GM23338 (cell line): Measurements from ENCODE around the gene RBP2. TPM values are rescaled to one million over a fixed set of nuclear protein-coding genes. Genes with fewer than 3 reads are reported as not detected.

Source experiments
- ATAC-seq: fragments of 200-7000 bp; cut with Tn5 transposase; 3 replicates; pipeline ENCODE4 v1.9.1; 2020
- DNase-seq: peaks from one replicate; pipeline ENCODE4 v3.0.0-alpha.2; 2015; ENCODE audit warnings: low spot score
- H2AFZ ChIP-seq: fragments of 200-600 bp; sonication (generic); 2 replicates; pipeline ENCODE4 v1.8.0; 2016; ENCODE audit warnings: antibody characterized with exemption, mild to moderate bottlenecking, moderate library complexity
- H3F3A ChIP-seq: fragments of 200-600 bp; sonication (generic); replicated peaks from 2 replicates; pipeline ENCODE4 v1.8.0; 2017; ENCODE audit warnings: antibody characterized with exemption, mixed run types, low read depth
- H3K27ac ChIP-seq: fragments of 200-600 bp; sonication (generic); 2 replicates; pipeline ENCODE4 v1.6.1; 2016; ENCODE audit warnings: low read depth
- H3K27me3 ChIP-seq: fragments of 200-600 bp; sonication (generic); 2 replicates; pipeline ENCODE4 v1.8.0; 2016; ENCODE audit warnings: mild to moderate bottlenecking, mixed run types, moderate library complexity; ENCODE audit not compliant: insufficient read depth
- H3K36me3 ChIP-seq: fragments of 200-600 bp; sonication (generic); 2 replicates; pipeline ENCODE4 v1.8.0; 2016; ENCODE audit warnings: mild to moderate bottlenecking; ENCODE audit not compliant: insufficient read depth
- H3K4me1 ChIP-seq: fragments of 200-600 bp; sonication (generic); 2 replicates; pipeline ENCODE4 v1.8.0; 2016; ENCODE audit warnings: mild to moderate bottlenecking, moderate library complexity; ENCODE audit not compliant: insufficient read depth
- H3K4me2 ChIP-seq: fragments of 200-600 bp; sonication (generic); 2 replicates; pipeline ENCODE4 v1.7.1; 2017; ENCODE audit warnings: mixed run types
- H3K4me3 ChIP-seq: fragments of 200-600 bp; sonication (generic); 2 replicates; pipeline ENCODE4 v1.6.1; 2016; ENCODE audit warnings: mixed run types
- H3K79me2 ChIP-seq: fragments of 200-600 bp; sonication (generic); replicated peaks from 2 replicates; pipeline ENCODE4 v1.8.0; 2017; ENCODE audit warnings: mild to moderate bottlenecking; ENCODE audit not compliant: insufficient read depth
- H3K9me2 ChIP-seq: fragments of 200-600 bp; sonication (generic); 2 replicates; pipeline ENCODE4 v1.8.0; 2017; ENCODE audit not compliant: insufficient read depth
- H4K20me1 ChIP-seq: fragments of 200-600 bp; sonication (generic); replicated peaks from 2 replicates; pipeline ENCODE4 v1.8.0; 2017; ENCODE audit warnings: mild to moderate bottlenecking; ENCODE audit not compliant: insufficient read depth
- H3K27ac Mint-ChIP-seq: 2 replicates; pipeline ENCODE4 v1.8.0; 2020; ENCODE audit warnings: inconsistent platforms, mild to moderate bottlenecking, moderate library complexity, mixed read lengths
- H3K27me3 Mint-ChIP-seq: 3 replicates; pipeline ENCODE4 v1.8.0; 2022; ENCODE audit warnings: low read depth, mild to moderate bottlenecking, moderate library complexity, mixed read lengths, inconsistent platforms; ENCODE audit not compliant: insufficient read depth, poor library complexity
- H3K36me3 Mint-ChIP-seq: 3 replicates; pipeline ENCODE4 v1.8.0; 2021; ENCODE audit warnings: low read depth, mild to moderate bottlenecking, inconsistent platforms, moderate library complexity, mixed read lengths
- H3K4me1 Mint-ChIP-seq: 3 replicates; pipeline ENCODE4 v1.8.0; 2020; ENCODE audit warnings: mild to moderate bottlenecking, inconsistent platforms, mixed read lengths
- H3K4me3 Mint-ChIP-seq: 3 replicates; pipeline ENCODE4 v1.8.0; 2021; ENCODE audit warnings: moderate library complexity, mild to moderate bottlenecking, inconsistent platforms, mixed read lengths
- H3K9me3 Mint-ChIP-seq: 3 replicates; pipeline ENCODE4 v1.8.0; 2020; ENCODE audit warnings: moderate library complexity, mild to moderate bottlenecking, inconsistent platforms, mixed read lengths
- CREB1 ChIP-seq: fragments of 250-450 bp; sonication (Bioruptor Pico); IDR thresholded peaks from 2 replicates; pipeline ENCODE4 v1.5.0; 2020; ENCODE audit warnings: low read depth, mild to moderate bottlenecking, moderate library complexity
- CTCF ChIP-seq, 2 experiments: fragments of 200-600 bp in 1 of 2; sonication (generic) in 1 of 2; conservative IDR thresholded peaks; 2 replicates each; pipeline versions ENCODE4 v1.5.1 to v1.6.1; 2016 to 2017; ENCODE audit warnings: antibody characterized with exemption in 2 of 2, low read depth in 2 of 2, mild to moderate bottlenecking in 2 of 2, moderate library complexity in 1 of 2
- ETS1 ChIP-seq: IDR thresholded peaks from 2 replicates; pipeline ENCODE4 v1.6.1; 2016; ENCODE audit warnings: antibody characterized with exemption
- EZH2 ChIP-seq: fragments of 200-600 bp; sonication (generic); IDR thresholded peaks from one replicate; pipeline ENCODE4 v1.8.0; 2017; ENCODE audit warnings: antibody characterized with exemption, mild to moderate bottlenecking, low read depth; ENCODE audit not compliant: unreplicated experiment
- EZH2phosphoT487 ChIP-seq: fragments of 200-600 bp; sonication (generic); IDR thresholded peaks from one replicate; pipeline ENCODE4 v1.8.1; 2018; ENCODE audit warnings: antibody characterized with exemption; ENCODE audit not compliant: unreplicated experiment
- JUNB ChIP-seq: IDR thresholded peaks from one replicate; pipeline ENCODE4 v1.6.1; 2016; ENCODE audit warnings: antibody characterized with exemption; ENCODE audit not compliant: unreplicated experiment
- NANOG ChIP-seq: IDR thresholded peaks from 2 replicates; pipeline ENCODE4 v1.6.1; 2016; ENCODE audit warnings: antibody characterized with exemption, borderline replicate concordance
- POLR2AphosphoS5 ChIP-seq: IDR thresholded peaks from 2 replicates; pipeline ENCODE4 v1.6.1; 2016; ENCODE audit warnings: antibody characterized with exemption, low read depth
- STAT1 ChIP-seq: IDR thresholded peaks from one replicate; pipeline ENCODE4 v1.6.1; 2016; ENCODE audit warnings: antibody characterized with exemption; ENCODE audit not compliant: unreplicated experiment
- ZNF114 ChIP-seq: fragments of 250-450 bp; sonication (Bioruptor Pico); IDR thresholded peaks from 2 replicates; pipeline ENCODE4 v1.5.0; 2020; ENCODE audit warnings: mild to moderate bottlenecking, moderate library complexity
- ZNF331 ChIP-seq: fragments of 250-450 bp; sonication (Bioruptor Pico); IDR thresholded peaks from 2 replicates; pipeline ENCODE4 v1.5.0; 2020; ENCODE audit warnings: low read depth, mild to moderate bottlenecking, moderate library complexity
- ZNF462 ChIP-seq: fragments of 250-450 bp; sonication (Bioruptor Pico); IDR thresholded peaks from 2 replicates; pipeline ENCODE4 v1.5.0; 2020; ENCODE audit warnings: mild to moderate bottlenecking, moderate library complexity
- polyA plus RNA-seq: library from polyadenylated mRNA; unstranded; fragments of >200 nt; fragmentation: Nextera tagmentation; extraction: Ambion mirVana; gene quantifications from 2 replicates; pipeline ENCODE4 v1.2.1, GENCODE V29; 2016
- total RNA-seq: library from RNA; depleted of rRNA; stranded (reverse); fragments of >200 nt; shearing (Covaris generic); gene quantifications from 2 replicates; pipeline ENCODE4 v1.2.3, GENCODE V29; 2014
- TF ChIP-seq, protein P1 (sequence below): IDR thresholded peaks from one replicate; pipeline ENCODE4 v1.6.1; 2018; ENCODE audit warnings: antibody characterized with exemption; ENCODE audit not compliant: unreplicated experiment

RBP2 gene
- total and polyA plus RNA-seq, 2 experiments from 2014 or later, result not detected

- no peaks in the 10 kb centered on the region for H3K27me3 ChIP-seq
- Mint-ChIP-seq H3K4me3 (no peak overlapping the region), H3K4me1 (peaks cover 2% of the 10 kb centered on the region; the same call in 2 of the 3 replicates), H3K9me3 (no peaks in the 10 kb centered on the region), H3K27ac (no peak overlapping the region), H3K27me3 (no peaks in the 10 kb centered on the region), H3K36me3 (no peaks in the 10 kb centered on the region)
- H3K4me3 ChIP-seq, result no peak overlapping the region
- H3K4me1 ChIP-seq, result peaks cover 3% of the 10 kb centered on the region; the same call in 1 of the 2 replicates
- no peaks in the 10 kb centered on the region for H3K79me2 ChIP-seq
- no peaks in the 10 kb centered on the region for H3F3A ChIP-seq
- H3K27ac ChIP-seq, result no peak overlapping the region
- no peak for TF ChIP-seq CTCF (conservative IDR thresholded peaks at IDR 0.05; ENCODE audit: low read depth in 2 of 2)
- TF ChIP-seq ZNF462, result no peak
- no peak for TF ChIP-seq POLR2AphosphoS5
- TF ChIP-seq CREB1 (CRISPR knock-in tag), result no peak
- TF ChIP-seq, protein P1, sequence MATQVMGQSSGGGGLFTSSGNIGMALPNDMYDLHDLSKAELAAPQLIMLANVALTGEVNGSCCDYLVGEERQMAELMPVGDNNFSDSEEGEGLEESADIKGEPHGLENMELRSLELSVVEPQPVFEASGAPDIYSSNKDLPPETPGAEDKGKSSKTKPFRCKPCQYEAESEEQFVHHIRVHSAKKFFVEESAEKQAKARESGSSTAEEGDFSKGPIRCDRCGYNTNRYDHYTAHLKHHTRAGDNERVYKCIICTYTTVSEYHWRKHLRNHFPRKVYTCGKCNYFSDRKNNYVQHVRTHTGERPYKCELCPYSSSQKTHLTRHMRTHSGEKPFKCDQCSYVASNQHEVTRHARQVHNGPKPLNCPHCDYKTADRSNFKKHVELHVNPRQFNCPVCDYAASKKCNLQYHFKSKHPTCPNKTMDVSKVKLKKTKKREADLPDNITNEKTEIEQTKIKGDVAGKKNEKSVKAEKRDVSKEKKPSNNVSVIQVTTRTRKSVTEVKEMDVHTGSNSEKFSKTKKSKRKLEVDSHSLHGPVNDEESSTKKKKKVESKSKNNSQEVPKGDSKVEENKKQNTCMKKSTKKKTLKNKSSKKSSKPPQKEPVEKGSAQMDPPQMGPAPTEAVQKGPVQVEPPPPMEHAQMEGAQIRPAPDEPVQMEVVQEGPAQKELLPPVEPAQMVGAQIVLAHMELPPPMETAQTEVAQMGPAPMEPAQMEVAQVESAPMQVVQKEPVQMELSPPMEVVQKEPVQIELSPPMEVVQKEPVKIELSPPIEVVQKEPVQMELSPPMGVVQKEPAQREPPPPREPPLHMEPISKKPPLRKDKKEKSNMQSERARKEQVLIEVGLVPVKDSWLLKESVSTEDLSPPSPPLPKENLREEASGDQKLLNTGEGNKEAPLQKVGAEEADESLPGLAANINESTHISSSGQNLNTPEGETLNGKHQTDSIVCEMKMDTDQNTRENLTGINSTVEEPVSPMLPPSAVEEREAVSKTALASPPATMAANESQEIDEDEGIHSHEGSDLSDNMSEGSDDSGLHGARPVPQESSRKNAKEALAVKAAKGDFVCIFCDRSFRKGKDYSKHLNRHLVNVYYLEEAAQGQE, result no peak
- TF ChIP-seq EZH2, result no peak
- no peak for TF ChIP-seq STAT1
- TF ChIP-seq ZNF331 (CRISPR knock-in tag), result no peak
- TF ChIP-seq JUNB, result no peak
- TF ChIP-seq NANOG, result no peak
- TF ChIP-seq ETS1, result no peak
- TF ChIP-seq EZH2phosphoT487, result no peak
- TF ChIP-seq ZNF114 (CRISPR knock-in tag), result no peak
- no peak overlapping the region for H3K4me2 ChIP-seq
- H2AFZ ChIP-seq, result no peak overlapping the region
- DNase-seq (no peak), ATAC-seq (no peak)
- H3K36me3 ChIP-seq, result no peaks in the 10 kb centered on the region
- H4K20me1 ChIP-seq, result no peaks in the 10 kb centered on the region
- H3K9me2 ChIP-seq, result no peaks in the 10 kb centered on the region
These were observed 31.9 kb downstream of the RBP2 start for GRCh38 chr3:139444446-139444845.
